DOHH2 (cell line): ENCODE measurements around the gene ARL6IP4.
A peak's percentile ranks its signal among the peaks of the same experiment; 100 is the strongest.

Source experiments
- H3F3A ChIP-seq: fragments of 200-600 bp; sonication (generic), shearing (Covaris generic); 2 replicates; pipeline ENCODE4 v1.6.0; 2016; ENCODE audit warnings: antibody characterized with exemption, mild to moderate bottlenecking; ENCODE audit not compliant: control insufficient read depth, insufficient read depth
- H3K27ac ChIP-seq: fragments of 200-600 bp; sonication (generic); 2 replicates; pipeline ENCODE4 v1.5.1; 2014; ENCODE audit warnings: low read depth, mild to moderate bottlenecking, low read length, moderate library complexity
- H3K27me3 ChIP-seq: fragments of 200-600 bp; sonication (generic); 2 replicates; pipeline ENCODE4 v1.6.1; 2014; ENCODE audit warnings: mild to moderate bottlenecking, low read length, mixed read lengths; ENCODE audit not compliant: control insufficient read depth
- H3K36me3 ChIP-seq: fragments of 200-600 bp; sonication (generic); 2 replicates; pipeline ENCODE4 v1.6.1; 2014; ENCODE audit warnings: mild to moderate bottlenecking, low read length, moderate library complexity, mixed read lengths; ENCODE audit not compliant: control insufficient read depth
- H3K4me1 ChIP-seq: fragments of 200-600 bp; sonication (generic); 2 replicates; pipeline ENCODE4 v1.6.1; 2014; ENCODE audit warnings: mild to moderate bottlenecking, low read length, mixed read lengths; ENCODE audit not compliant: control insufficient read depth
- H3K4me2 ChIP-seq: fragments of 200-600 bp; sonication (generic); 2 replicates; pipeline ENCODE4 v1.6.0; 2014; ENCODE audit warnings: mild to moderate bottlenecking, low read length, moderate library complexity
- H3K4me3 ChIP-seq: fragments of 200-600 bp; sonication (generic); 2 replicates; pipeline ENCODE4 v1.5.1; 2014; ENCODE audit warnings: mild to moderate bottlenecking, low read length, mixed read lengths
- H3K79me2 ChIP-seq: fragments of 200-600 bp; sonication (generic); 2 replicates; pipeline ENCODE4 v1.6.1; 2014; ENCODE audit warnings: mild to moderate bottlenecking, low read length, mixed read lengths; ENCODE audit not compliant: control insufficient read depth
- H3K9me2 ChIP-seq: fragments of 200-600 bp; sonication (generic); replicated peaks from 2 replicates; pipeline ENCODE4 v1.6.1; 2014; ENCODE audit warnings: mild to moderate bottlenecking, low read length, mixed read lengths; ENCODE audit not compliant: control insufficient read depth
- H3K9me3 ChIP-seq: fragments of 200-600 bp; sonication (generic); 2 replicates; pipeline ENCODE4 v1.6.1; 2014; ENCODE audit warnings: antibody characterized with exemption, low read length, mixed read lengths; ENCODE audit not compliant: control insufficient read depth, insufficient read depth
- H4K20me1 ChIP-seq: fragments of 200-600 bp; sonication (generic); 2 replicates; pipeline ENCODE4 v1.6.0; 2014; ENCODE audit warnings: low read depth, mild to moderate bottlenecking, antibody characterized with exemption, low read length, moderate library complexity; ENCODE audit not compliant: control insufficient read depth, insufficient read depth
- EZH2phosphoT487 ChIP-seq: fragments of 200-600 bp; sonication (generic); IDR thresholded peaks from 2 replicates; pipeline ENCODE4 v1.6.1; 2017; ENCODE audit warnings: borderline replicate concordance, mild to moderate bottlenecking, antibody characterized with exemption, low read length, moderate library complexity, mixed read lengths
- TF ChIP-seq, protein P1 (sequence below): fragments of 200-600 bp; sonication (generic); IDR thresholded peaks from one replicate; pipeline ENCODE4 v1.5.1; 2014; ENCODE audit warnings: antibody characterized with exemption, mild to moderate bottlenecking, low read depth, low read length; ENCODE audit not compliant: poor library complexity, severe bottlenecking

The ARL6IP4 gene

DNA sequence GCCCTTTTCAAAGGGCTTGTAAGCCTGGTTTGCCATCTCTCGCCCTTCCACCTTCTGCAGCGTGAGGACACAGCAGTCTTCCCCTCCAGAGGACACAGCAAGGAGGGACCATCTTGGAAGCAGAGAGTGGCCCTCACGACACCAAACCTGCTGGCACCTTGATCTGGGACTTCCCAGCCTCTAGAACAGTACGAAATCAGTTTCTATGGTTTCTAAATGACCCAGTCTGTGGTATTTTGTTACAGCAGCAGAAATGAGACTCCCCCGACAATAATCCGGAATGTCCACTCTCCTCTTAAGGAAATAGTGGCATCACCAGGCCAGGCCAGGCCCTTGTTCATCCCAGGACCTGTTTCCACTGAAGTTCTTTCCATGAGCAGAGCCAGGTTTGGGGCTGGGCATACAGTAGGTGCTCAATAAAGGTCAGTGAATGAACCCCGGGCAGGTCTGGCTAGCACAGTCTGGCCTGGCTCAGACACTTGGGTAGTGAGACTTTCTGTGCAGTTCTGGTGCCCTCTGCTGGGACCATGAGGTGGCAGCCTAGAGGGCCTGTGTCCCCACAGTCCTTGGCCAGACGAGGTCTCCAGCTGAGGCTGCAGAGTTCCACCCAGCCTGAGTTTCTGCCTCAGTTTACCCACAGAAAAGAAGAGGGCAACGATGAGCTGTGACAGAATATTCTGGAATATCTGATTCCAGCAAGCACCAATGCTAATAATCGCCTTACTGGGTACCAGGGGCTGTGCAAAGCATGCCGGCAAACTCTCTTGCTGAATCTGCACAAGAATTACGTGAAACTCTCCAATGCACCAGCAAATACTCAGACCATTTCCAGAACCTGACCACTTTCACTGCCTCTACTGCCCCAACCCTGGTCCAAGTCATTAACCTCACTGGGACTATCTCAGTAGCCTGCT is 28.2 kb upstream of the ARL6IP4 start:
- Histone ChIP-seq H3K36me3 (no peaks in the 10 kb centered on the region), H3K4me3 (no peak overlapping the region), H3K4me2 (no peak overlapping the region), H3F3A (no peaks in the 10 kb centered on the region), H3K79me2 (no peaks in the 10 kb centered on the region), H3K27ac (no peak overlapping the region), H3K4me1 (peaks cover under 1% of the 10 kb centered on the region; the same call in 1 of the 2 replicates), H4K20me1 (no peaks in the 10 kb centered on the region), H3K27me3 (no peaks in the 10 kb centered on the region), H3K9me2 (no peaks in the 10 kb centered on the region), H3K9me3 (no peaks in the 10 kb centered on the region)
- TF ChIP-seq, protein P1, sequence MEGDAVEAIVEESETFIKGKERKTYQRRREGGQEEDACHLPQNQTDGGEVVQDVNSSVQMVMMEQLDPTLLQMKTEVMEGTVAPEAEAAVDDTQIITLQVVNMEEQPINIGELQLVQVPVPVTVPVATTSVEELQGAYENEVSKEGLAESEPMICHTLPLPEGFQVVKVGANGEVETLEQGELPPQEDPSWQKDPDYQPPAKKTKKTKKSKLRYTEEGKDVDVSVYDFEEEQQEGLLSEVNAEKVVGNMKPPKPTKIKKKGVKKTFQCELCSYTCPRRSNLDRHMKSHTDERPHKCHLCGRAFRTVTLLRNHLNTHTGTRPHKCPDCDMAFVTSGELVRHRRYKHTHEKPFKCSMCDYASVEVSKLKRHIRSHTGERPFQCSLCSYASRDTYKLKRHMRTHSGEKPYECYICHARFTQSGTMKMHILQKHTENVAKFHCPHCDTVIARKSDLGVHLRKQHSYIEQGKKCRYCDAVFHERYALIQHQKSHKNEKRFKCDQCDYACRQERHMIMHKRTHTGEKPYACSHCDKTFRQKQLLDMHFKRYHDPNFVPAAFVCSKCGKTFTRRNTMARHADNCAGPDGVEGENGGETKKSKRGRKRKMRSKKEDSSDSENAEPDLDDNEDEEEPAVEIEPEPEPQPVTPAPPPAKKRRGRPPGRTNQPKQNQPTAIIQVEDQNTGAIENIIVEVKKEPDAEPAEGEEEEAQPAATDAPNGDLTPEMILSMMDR: peak; percentile 94
- no peak for TF ChIP-seq EZH2phosphoT487

GRCh38 chr12:122955156-122955555 is 25.3 kb upstream of the ARL6IP4 start:
- H3K79me2 ChIP-seq: no peaks in the 10 kb centered on the region
- H3K27me3 ChIP-seq: no peaks in the 10 kb centered on the region
- H3K36me3 ChIP-seq: no peaks in the 10 kb centered on the region
- H3F3A ChIP-seq: no peaks in the 10 kb centered on the region
- no peak for TF ChIP-seq EZH2phosphoT487
- TF ChIP-seq, protein P1: no peak
- no peaks in the 10 kb centered on the region for H3K9me3 ChIP-seq
- no peak overlapping the region for H3K4me3 ChIP-seq
- no peaks in the 10 kb centered on the region for H3K9me2 ChIP-seq
- no peak overlapping the region for H3K27ac ChIP-seq
- H3K4me2 ChIP-seq: no peak overlapping the region
- H3K4me1 ChIP-seq: no peaks in the 10 kb centered on the region
- no peaks in the 10 kb centered on the region for H4K20me1 ChIP-seq

DNA sequence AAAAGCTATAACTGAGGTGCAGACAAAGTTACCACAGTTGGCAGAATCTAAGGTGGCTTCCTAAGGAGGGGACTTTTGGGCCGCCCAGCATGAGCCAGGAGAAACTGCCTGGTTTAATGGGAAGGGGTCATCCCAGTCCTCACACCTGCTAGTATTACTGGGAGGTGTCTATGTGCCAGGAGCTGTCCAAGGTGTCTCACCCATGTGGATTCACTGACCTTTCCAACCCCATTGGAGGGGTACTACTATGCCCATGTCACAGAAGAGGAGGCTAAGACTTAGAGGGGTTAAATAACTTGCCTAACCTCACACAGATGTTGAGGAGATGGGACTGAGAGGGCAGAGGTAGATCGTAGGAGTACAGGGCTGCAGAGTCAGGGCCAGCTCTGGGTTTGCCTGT is 24.4 kb upstream of the ARL6IP4 start:
- Histone ChIP-seq H3K9me3 (no peaks in the 10 kb centered on the region), H4K20me1 (no peaks in the 10 kb centered on the region)
- TF ChIP-seq, protein P1: no peak
- TF ChIP-seq EZH2phosphoT487: no peak

More for the DNA sequence above, 24.4 kb upstream of the ARL6IP4 start:
- Histone ChIP-seq H3K27me3 (no peaks in the 10 kb centered on the region), H3K4me3 (no peak overlapping the region), H3K27ac (no peak overlapping the region), H3K4me1 (no peaks in the 10 kb centered on the region), H3K36me3 (no peaks in the 10 kb centered on the region), H3K79me2 (no peaks in the 10 kb centered on the region), H3F3A (no peaks in the 10 kb centered on the region), H3K9me2 (no peaks in the 10 kb centered on the region), H3K4me2 (no peak overlapping the region)
